HFFc6 (cell line): ENCODE results near the gene MTFMT. TPM values are rescaled to one million over a fixed set of nuclear protein-coding genes. Genes with fewer than 3 reads are reported as not detected.

Experiments used
- DNase-seq: peaks from one replicate; pipeline ENCODE4 v3.0.0-alpha.2; 2018
- H3K27ac Mint-ChIP-seq: 2 replicates; pipeline ENCODE4 v1.8.0; 2020; ENCODE audit warnings: mild to moderate bottlenecking, mixed read lengths
- H3K27me3 Mint-ChIP-seq: 2 replicates; pipeline ENCODE4 v1.8.0; 2021; ENCODE audit warnings: mild to moderate bottlenecking, moderate library complexity, mixed read lengths; ENCODE audit not compliant: insufficient read depth
- H3K36me3 Mint-ChIP-seq: 2 replicates; pipeline ENCODE4 v1.8.0; 2021; ENCODE audit warnings: low read depth, mixed read lengths
- H3K4me1 Mint-ChIP-seq: 2 replicates; pipeline ENCODE4 v1.8.0; 2020; ENCODE audit warnings: low read depth, mixed read lengths
- H3K4me3 Mint-ChIP-seq: 2 replicates; pipeline ENCODE4 v1.8.0; 2020; ENCODE audit warnings: mild to moderate bottlenecking, moderate library complexity, mixed read lengths
- H3K9me3 Mint-ChIP-seq: 2 replicates; pipeline ENCODE4 v1.8.0; 2020; ENCODE audit warnings: mild to moderate bottlenecking, mixed read lengths
- CTCF ChIP-seq: fragments of 200-600 bp; sonication (generic); IDR thresholded peaks from 2 replicates; pipeline ENCODE4 v1.5.0; 2021; ENCODE audit warnings: antibody characterized with exemption, mild to moderate bottlenecking
- total RNA-seq, 6 experiments: library from RNA; stranded (reverse); fragmentation: NEBNext Ultra II Directional; extraction: Animal tissue kit (Norgen Biotek cat#: 25700); gene quantifications; 2 replicates in 1 of 6; 3 replicates in 5 of 6; pipeline ENCODE4 v1.2.3, GENCODE V29; 2021

The MTFMT gene
- total RNA-seq, 6 experiments from 2014 or later: 15.5 to 18.3 (median 16.9) TPM

DNA sequence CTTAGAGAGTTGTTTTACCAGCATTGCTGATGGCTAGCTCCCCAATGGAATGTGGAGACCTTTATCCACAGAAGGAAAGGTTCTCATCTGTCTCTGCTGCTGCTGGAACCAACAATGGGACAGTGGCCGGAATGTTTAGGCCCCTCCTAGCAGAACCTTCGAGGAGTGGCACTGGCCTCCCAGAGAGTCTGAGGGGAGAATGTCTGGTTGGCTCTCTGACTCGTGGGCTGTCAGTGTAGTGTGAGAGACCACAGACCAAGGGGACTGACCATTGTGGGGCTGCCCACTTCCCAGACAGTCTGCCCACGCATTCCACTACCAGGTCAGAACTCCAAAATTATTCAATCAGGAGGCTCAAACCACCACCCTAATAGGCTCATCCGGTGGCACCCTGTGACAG lies 33.3 kb upstream of the MTFMT start:
- Mint-ChIP-seq H3K9me3 (no peaks in the 10 kb centered on the region), H3K4me1 (no peaks in the 10 kb centered on the region; the same call in 1 of the 2 replicates), H3K27ac (no peak overlapping the region), H3K27me3 (peaks cover 39% of the 10 kb centered on the region), H3K36me3 (no peaks in the 10 kb centered on the region), H3K4me3 (no peak overlapping the region)
- no peak for TF ChIP-seq CTCF
- DNase-seq: no peak

GRCh38 chr15:65062061-65062460 lies 32.6 kb upstream of the MTFMT start:
- peaks cover 39% of the 10 kb centered on the region for H3K27me3 Mint-ChIP-seq
- no peaks in the 10 kb centered on the region for H3K9me3 Mint-ChIP-seq
- no peak for DNase-seq
- H3K27ac Mint-ChIP-seq: no peak overlapping the region
- H3K36me3 Mint-ChIP-seq: no peaks in the 10 kb centered on the region
- no peak overlapping the region for H3K4me3 Mint-ChIP-seq
- H3K4me1 Mint-ChIP-seq: peaks cover 7% of the 10 kb centered on the region; the same call in 1 of the 2 replicates
- TF ChIP-seq CTCF: no peak

GRCh38 chr15:65060641-65061397 lies 31.4 kb upstream of the MTFMT start:
- Mint-ChIP-seq H3K27ac (no peak overlapping the region), H3K4me3 (no peak overlapping the region), H3K36me3 (no peaks in the 10 kb centered on the region), H3K27me3 (peaks cover 39% of the 10 kb centered on the region), H3K9me3 (no peaks in the 10 kb centered on the region), H3K4me1 (peaks cover 10% of the 10 kb centered on the region)
- no peak for TF ChIP-seq CTCF
- no peak for DNase-seq

DNA sequence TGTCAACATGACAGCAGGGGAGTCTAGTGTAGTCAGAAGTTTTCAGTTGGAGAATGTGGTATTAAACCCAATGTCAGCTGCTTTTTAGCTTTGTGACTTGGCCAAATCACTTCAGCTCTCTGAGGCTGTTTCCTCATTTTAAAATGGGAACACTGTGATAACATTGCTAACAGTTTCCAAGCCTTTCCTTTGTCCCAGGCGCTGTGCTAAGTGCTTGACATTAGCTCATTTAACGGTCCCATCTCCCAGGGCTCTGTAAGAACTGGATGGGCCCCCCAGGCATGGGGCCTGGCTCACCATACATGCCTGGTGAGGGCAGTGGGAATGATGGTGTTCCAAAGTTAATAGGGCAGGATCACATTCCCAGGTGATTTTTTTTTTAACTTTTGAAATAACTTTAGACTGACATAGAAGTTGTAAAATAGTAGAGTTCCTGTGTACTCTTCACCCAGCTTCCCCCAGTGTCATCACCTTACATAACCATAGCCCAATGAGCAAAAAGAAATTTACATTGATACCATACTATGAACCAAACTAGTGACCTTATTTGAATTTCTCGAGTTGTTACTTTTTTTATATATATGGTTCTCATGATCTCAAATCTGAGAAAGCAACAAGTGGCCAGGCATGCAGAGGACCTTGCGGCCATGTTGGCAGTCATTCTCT lies 30.6 kb upstream of the MTFMT start:
- no peak overlapping the region for H3K4me3 Mint-ChIP-seq
- H3K27me3 Mint-ChIP-seq: peaks cover 35% of the 10 kb centered on the region
- H3K27ac Mint-ChIP-seq: no peak overlapping the region
- no peak for DNase-seq
- H3K4me1 Mint-ChIP-seq: peaks cover 16% of the 10 kb centered on the region
- no peaks in the 10 kb centered on the region for H3K9me3 Mint-ChIP-seq
- H3K36me3 Mint-ChIP-seq: no peaks in the 10 kb centered on the region
- no peak for TF ChIP-seq CTCF

DNA sequence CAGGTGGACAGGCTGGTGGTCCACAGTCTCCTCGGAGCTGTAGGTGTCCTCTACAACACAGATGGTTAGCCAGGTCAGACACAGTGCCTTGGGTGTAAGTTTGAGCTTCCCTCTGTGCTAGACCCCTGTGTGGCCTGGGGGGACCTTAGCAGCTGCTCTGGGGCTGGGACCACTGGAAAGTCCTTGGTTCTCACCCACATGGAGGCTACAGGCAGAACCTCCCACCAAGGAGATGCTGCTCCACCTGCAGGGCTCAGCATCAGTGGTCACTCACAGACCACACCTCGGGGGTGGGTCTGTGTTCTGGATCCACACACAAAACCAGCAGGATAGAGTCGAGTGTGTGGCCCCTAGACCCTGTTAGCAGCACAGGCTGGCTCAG lies 29.9 kb upstream of the MTFMT start:
- Mint-ChIP-seq H3K4me3 (no peak overlapping the region), H3K4me1 (peaks cover 16% of the 10 kb centered on the region), H3K36me3 (no peaks in the 10 kb centered on the region), H3K27me3 (peaks cover 31% of the 10 kb centered on the region), H3K27ac (no peak overlapping the region), H3K9me3 (no peaks in the 10 kb centered on the region)
- DNase-seq: no peak
- TF ChIP-seq CTCF: no peak
